Measurements from ENCODE around the gene SAMD4A. TPM values are rescaled to one million over a fixed set of nuclear protein-coding genes. Genes with fewer than 3 reads are reported as not detected.
"Not testable (repeated sequence)": the region's sequence is repeated elsewhere in the genome, so short reads cannot be mapped to it uniquely, and the experiment has no call there.

SAMD4A gene
- total RNA-seq, 1 donor from 2014 or later: 4.7 TPM

DNA sequence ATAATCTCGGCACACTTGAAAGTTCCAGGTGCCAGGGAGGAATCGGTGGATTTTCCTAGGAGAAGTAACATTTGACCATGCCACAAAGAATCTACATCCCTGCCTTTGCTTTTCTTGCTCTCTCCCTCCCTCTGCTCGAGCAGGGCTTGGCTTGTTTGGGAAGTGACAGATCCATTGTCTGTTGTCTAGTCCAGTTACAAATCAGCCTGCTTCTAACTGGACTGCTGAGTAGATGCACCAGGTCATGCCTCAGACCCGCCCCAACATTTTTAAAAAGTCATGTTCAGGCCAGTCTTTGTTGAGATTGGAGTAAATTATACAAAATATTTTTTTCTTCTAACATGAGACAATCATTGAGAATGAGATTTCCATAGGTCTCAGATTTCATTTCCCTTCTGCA is 182.3 kb downstream of the SAMD4A start:
- no peaks in the 10 kb centered on the region for H3K4me1 Mint-ChIP-seq
- DNase-seq (ENCODE audit: low read depth, low spot score): no peak
- no peak overlapping the region for H3K4me3 Mint-ChIP-seq
- no peaks in the 10 kb centered on the region for H3K36me3 Mint-ChIP-seq (ENCODE audit: low read depth)
- no peaks in the 10 kb centered on the region for H3K9me3 Mint-ChIP-seq
- TF ChIP-seq, protein P1, sequence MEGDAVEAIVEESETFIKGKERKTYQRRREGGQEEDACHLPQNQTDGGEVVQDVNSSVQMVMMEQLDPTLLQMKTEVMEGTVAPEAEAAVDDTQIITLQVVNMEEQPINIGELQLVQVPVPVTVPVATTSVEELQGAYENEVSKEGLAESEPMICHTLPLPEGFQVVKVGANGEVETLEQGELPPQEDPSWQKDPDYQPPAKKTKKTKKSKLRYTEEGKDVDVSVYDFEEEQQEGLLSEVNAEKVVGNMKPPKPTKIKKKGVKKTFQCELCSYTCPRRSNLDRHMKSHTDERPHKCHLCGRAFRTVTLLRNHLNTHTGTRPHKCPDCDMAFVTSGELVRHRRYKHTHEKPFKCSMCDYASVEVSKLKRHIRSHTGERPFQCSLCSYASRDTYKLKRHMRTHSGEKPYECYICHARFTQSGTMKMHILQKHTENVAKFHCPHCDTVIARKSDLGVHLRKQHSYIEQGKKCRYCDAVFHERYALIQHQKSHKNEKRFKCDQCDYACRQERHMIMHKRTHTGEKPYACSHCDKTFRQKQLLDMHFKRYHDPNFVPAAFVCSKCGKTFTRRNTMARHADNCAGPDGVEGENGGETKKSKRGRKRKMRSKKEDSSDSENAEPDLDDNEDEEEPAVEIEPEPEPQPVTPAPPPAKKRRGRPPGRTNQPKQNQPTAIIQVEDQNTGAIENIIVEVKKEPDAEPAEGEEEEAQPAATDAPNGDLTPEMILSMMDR (conservative IDR thresholded peaks at IDR 0.05): no peak
- H3K27ac Mint-ChIP-seq (ENCODE audit: unreplicated experiment): no peak overlapping the region
- no peaks in the 10 kb centered on the region for H3K27me3 Mint-ChIP-seq (ENCODE audit: low read depth)

DNA sequence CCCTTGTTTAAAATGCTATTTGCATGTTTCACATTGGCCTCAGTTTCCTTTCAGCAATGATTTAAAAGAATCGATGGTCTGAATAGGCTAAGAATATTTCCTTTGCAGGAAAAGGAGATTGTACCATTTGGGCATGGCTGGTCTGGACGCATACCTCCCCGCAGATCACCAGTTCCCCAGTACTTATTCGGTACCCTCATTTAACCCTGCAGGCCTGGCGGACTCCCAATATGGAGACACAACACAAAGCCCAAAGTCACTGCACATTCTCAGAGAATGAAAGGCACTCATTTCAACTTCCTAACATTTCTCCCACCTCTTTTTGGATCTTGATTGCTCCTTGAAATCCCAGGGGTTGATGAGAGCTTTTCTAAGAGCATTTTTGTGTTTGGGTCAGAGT is 182.8 kb downstream of the SAMD4A start:
- no peaks in the 10 kb centered on the region for H3K36me3 Mint-ChIP-seq (ENCODE audit: low read depth)
- no peaks in the 10 kb centered on the region for H3K9me3 Mint-ChIP-seq
- no peak overlapping the region for H3K4me3 Mint-ChIP-seq
- H3K4me1 Mint-ChIP-seq: no peaks in the 10 kb centered on the region
- no peak overlapping the region for H3K27ac Mint-ChIP-seq (ENCODE audit: unreplicated experiment)
- TF ChIP-seq, protein P1 (conservative IDR thresholded peaks at IDR 0.05): no peak
- no peaks in the 10 kb centered on the region for H3K27me3 Mint-ChIP-seq (ENCODE audit: low read depth)
- DNase-seq (ENCODE audit: low read depth, low spot score): no peak

DNA sequence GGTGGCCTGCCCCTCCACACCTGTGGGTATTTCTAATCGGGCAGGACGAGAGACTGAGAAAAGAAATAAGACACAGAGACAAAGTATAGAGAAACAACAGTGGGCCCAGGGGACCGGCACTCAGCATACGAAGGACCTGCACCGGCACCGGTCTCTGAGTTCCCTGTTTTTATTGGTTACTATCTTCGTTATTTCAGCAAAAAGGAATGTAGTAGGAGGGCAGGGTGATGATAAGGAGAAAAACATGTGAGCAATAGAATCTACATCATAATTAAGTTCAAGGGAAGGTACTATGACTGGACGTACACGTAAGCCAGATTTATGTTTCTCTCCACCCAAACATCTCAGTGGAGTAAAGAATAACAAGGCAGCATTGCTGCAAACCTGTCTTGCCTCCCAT is 185.7 kb downstream of the SAMD4A start:
- not testable (repeated sequence) for H3K4me1 Mint-ChIP-seq; H3K4me3 Mint-ChIP-seq; DNase-seq (ENCODE audit: low read depth, low spot score); H3K36me3 Mint-ChIP-seq (ENCODE audit: low read depth); H3K27ac Mint-ChIP-seq (ENCODE audit: unreplicated experiment); H3K27me3 Mint-ChIP-seq (ENCODE audit: low read depth); H3K9me3 Mint-ChIP-seq

DNA sequence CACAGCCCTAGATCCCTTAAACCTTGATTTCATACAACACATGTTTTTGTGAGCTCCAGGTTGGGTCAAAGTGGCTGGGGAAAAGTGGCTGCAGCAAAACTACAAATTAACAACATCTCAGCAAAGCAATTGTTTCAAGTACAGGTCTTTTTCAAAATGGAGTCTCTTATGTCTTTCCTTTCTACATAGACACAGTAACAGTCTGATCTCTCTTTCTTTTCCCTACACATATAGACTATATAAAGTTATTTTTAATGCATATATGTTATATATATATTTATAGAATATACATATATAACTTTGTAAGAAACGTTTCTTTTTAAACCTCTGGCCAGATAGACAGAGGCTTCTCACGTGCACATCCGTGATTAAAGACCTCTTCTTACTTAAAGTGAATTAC is 186.5 kb downstream of the SAMD4A start:
- H3K4me1 Mint-ChIP-seq; DNase-seq (ENCODE audit: low read depth, low spot score); H3K36me3 Mint-ChIP-seq (ENCODE audit: low read depth); H3K27me3 Mint-ChIP-seq (ENCODE audit: low read depth); H3K4me3 Mint-ChIP-seq; H3K9me3 Mint-ChIP-seq; H3K27ac Mint-ChIP-seq (ENCODE audit: unreplicated experiment): not testable (repeated sequence)

DNA sequence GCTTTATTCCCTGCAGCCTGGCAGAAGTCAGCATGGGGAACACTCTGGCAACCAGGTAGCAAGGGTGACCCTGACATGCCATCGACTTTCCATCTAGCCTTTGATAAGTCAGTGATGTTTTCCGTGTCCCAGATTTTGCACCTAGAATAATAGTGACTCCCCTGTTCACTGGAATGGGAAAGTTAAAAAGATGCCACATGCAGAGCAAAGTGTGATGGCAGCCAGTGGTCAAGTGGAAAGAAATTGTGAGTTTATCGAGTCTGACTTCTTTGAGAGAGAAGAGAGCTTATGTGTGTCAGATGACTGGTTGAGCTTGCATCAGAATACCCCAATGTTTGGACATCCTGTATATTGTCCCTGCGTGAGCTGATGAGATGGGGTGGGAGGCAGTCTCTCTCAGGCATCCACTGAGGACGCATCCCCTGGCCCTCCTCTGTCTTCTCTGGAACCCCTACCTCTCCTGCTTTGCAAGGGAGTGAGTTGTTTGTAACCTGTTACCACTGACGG is 187.2 kb downstream of the SAMD4A start:
- TF ChIP-seq, protein P1 (conservative IDR thresholded peaks at IDR 0.05): no peak
- Mint-ChIP-seq H3K27ac (ENCODE audit: unreplicated experiment) (no peak overlapping the region), H3K36me3 (ENCODE audit: low read depth) (no peaks in the 10 kb centered on the region), H3K27me3 (ENCODE audit: low read depth) (no peaks in the 10 kb centered on the region), H3K9me3 (no peaks in the 10 kb centered on the region), H3K4me1 (no peaks in the 10 kb centered on the region), H3K4me3 (no peak overlapping the region)
- DNase-seq (ENCODE audit: low read depth, low spot score): no peak

DNA sequence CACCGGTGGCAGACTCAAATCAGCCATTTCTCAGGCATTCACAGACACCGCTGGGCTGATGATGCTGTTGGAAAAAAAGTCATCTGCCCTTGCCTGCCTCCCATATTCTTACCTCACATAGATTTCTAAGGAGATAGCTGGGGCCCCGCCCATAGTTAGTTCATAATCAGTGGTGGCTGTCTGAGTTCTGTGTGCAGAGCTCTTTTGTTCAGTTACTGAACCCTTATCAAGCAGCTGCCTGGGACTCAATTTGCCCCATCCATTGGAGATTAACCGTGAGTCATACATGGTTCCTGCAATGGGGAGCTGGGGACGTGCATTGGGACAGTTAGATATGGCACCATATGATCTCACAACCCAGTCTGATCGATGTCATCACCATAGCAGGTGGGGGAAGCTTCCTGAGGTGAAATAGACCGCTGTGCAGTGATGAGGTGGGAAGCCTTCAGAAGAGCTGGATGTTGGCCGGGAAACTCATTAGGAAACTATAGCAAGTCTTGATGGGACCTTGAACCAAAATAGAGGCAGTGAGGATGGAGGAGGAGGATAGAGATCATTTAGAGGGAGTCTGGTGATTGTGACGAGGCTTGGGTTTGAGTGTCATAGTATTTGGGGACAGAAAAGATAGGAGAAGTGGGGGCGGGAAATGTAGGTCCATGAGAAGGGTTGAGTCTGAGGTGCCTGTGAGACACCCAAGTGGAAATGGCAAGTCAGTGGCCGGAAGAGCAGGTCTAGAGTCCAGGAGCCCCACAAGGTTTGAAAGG is 187.9 kb downstream of the SAMD4A start:
- H3K9me3 Mint-ChIP-seq: no peaks in the 10 kb centered on the region
- DNase-seq (ENCODE audit: low read depth, low spot score): no peak
- no peak overlapping the region for H3K4me3 Mint-ChIP-seq
- H3K4me1 Mint-ChIP-seq: no peaks in the 10 kb centered on the region
- no peak overlapping the region for H3K27ac Mint-ChIP-seq (ENCODE audit: unreplicated experiment)
- H3K27me3 Mint-ChIP-seq (ENCODE audit: low read depth): no peaks in the 10 kb centered on the region
- H3K36me3 Mint-ChIP-seq (ENCODE audit: low read depth): no peaks in the 10 kb centered on the region
- TF ChIP-seq, protein P1 (conservative IDR thresholded peaks at IDR 0.05): no peak
